MV-4-11 (cell line): ENCODE measurements around the gene ADGRA3.

Experiments
- DNase-seq: peaks from one replicate; lab custom pipeline; 2025; lab: John Stamatoyannopoulos, UW

Gene ADGRA3

DNA sequence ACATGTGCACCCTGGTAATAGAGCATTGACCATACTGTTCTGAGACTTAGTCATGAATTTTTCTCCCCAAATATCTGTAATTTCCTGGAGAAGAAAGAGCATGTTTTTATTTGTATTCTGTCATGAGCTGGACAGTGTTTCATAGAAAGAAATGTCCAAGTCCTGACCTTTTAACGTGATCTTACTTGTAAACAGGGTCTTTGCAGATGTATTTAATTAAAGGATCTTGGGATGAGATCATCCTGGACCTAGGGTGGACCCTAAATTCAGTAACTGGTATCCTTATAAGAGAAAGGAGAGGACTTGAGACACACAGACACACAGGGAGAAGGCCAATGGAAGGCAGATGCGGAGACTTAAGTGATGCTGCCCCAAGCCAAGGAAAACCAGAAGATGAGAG, 3.6 kb downstream of the ADGRA3 start:
- DNase-seq: no peak

DNA sequence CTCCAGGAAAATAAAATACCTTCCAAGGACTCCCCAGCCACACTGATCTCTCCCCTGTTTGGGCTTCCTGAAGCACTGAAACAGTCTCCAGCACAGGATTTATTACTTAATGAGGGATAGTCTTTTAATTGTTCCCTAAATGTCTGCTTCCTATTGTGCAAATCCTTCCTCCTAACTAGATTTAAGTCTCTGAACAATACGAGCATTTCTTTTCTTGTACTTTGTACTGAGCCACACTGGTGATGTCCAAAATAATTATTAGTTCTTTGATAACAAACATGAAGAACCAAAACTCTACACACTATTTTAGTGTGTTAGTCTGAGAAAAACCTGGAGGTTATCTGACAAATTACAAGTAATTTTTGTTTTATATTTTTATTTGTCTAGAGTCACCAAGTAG, 5.1 kb downstream of the ADGRA3 start:
- no peak for DNase-seq

DNA sequence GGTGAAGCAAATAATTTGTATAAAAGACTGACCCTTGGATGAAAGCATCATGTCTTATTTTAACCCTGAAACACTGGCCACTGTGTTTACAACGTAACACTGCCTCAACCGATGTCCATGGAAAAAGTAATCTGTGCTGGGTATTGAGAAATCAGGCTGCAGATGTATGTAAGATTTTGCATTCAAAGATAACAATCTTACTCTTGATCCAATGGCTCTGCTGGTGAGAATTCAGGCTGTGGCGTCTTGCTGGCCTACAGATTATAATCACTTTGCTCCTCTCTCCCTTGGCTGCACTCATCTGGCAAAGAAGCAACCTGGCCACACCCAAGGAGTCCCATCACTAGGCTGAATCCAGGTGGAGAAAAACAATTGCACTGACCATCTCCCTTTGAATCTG, 7.5 kb downstream of the ADGRA3 start:
- DNase-seq: no peak

DNA sequence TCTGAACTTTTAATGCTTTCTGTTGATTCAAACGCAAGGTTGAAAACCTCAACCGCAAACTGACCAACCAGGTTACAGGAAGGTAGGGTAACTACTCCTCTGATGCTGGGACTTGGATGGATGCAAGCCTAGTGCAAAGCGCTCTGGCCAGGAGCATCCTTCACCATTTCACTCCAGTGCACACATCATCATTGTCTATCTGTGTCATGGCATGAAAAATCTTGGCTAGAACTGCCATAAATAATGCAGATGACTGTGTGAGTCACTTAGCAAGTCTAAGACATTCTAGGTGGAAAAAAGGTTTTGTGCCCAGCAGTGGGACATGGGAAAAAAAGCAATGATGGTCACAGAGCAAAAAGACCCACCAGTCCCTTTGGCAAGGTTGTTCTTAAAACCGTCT, 10.9 kb downstream of the ADGRA3 start:
- no peak for DNase-seq

DNA sequence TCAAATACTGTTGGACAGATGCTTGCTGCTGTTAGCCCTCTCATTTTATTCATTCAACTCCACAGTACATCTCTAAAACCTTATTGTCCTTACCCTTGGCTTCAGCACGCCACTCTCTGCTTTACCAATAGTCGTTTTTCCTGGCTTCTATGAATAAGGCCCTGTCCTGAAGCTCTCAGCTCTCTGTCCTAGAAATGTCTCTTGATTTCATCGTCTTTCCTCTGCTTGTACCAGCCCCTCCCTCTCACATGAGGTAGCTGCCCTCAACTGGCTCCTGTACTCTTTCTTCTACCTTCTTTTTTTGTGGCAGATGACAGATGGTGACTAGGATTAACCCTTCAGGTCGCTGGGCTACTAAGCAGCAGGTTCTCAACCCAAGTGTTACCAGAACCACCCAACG, 11.4 kb downstream of the ADGRA3 start:
- no peak for DNase-seq

DNA sequence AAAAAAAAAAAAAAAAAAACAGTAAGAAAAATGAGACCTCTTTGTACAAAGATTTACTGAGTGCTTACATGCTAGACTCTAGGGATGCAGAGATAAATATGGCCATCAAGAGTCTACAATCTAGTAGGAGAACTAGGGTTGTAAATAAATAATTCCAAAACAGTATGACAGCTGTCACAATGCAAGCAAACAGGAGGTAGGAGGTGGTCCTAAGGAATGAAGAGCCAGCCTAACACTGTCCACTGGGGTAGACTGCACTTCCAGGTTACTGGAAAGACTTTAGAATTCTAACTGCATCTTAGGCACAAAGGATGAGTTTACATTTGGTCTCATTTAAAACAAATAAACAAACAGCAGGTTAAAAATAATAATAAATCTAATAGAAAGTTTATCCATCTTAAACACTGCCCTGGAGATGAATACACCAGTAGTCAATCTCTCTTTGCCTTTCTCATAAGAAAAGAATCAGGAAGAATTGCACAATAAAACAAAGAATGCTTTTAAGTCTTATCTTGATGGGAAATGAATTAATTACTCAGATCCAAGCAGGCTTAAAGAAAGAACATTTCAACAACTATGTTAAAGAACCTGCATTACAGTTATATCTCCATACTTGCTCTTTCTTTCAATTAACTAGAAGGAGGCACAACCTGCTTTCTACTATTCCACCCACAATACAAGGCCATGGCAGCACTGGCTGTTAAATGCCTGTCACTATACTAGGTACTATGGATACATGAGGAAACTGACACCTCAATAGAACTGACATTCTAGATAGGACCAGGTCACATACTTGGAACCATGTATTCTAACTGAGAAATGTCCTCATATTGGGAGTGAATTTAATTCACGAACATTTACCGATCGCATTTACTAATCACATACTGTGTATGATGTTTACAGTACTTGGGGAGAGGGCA, 12.7 kb downstream of the ADGRA3 start:
- no peak for DNase-seq

DNA sequence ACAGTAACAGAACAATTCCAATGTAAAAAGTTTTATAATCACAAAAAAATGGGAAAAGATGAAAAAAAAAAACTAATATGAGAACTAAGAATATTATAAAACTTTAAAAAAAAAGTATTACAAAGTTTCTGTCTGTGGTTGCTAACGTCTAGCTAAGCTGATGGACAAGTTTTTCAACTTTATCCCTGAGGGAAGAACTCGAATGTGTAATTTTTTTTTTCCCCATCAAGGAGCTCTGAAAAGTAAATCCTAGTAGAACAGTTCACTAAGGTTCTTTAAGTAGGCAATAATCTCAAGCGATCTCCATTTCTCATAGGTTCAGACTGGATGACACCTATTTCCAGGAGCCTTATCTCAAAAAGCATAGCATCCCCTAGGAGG, 14.2 kb downstream of the ADGRA3 start:
- DNase-seq: no peak

DNA sequence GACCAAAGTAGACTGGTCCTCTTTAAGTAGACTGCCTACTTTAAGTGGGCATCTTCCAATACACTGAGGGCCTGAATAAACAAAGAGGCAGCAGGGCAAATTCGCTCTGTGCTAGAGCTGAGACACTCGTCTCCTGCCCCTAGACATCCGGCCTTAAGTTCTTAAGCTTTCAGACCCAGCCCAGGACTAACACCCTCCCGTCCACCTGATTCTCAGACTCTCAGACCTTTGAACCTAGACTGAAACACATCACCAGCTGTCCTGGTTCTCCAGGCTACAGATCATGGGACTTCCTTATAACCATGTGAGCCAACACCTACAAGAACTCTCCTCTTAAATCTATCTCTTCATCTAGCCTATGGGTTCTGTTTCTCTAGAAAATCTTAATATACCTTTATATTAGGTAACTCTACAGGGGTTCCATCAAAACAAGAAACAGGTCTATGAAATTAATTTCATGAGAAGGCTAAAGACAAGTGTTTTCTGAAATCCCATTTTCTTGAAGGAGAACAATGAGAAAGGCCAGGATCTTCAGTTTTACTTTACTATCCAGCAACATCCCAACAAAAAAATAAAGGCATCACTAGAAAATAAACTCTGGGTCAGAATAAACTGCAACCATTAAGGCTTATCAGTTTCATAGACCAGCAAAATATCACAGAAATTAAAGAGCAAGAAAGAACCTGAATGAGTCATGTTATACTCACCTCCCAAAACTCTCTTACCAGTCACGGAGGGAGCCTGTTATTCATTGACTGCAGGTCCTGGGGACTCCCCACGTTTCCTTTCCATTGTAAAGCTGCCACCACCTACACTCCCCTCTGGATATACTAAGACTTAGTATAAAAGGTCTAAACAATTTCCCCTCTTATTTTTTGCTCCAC, 14.8 kb downstream of the ADGRA3 start:
- no peak for DNase-seq

DNA sequence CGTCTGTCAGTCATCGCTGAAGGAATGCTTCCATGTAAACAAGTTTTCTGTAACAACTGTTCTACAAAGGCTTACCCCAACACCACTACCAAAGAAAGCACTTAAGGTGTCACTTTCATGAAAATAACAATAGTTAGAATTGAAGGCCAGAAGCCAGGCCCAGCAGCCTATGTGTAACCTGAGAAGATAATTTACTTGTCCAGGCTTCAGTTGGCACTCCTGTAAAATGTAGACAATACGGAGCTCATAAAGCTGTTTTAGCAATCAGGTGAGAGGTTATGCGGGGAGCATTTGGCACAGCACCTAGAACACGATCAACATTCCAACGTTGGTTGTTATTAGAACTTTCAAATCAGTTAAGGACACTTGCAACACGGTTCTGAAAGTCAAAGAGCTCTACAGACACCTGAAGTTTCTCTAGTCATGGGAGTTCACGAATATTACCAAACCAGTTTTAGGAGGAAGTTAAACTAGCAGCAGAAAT, 15.7 kb downstream of the ADGRA3 start:
- DNase-seq: no peak

DNA sequence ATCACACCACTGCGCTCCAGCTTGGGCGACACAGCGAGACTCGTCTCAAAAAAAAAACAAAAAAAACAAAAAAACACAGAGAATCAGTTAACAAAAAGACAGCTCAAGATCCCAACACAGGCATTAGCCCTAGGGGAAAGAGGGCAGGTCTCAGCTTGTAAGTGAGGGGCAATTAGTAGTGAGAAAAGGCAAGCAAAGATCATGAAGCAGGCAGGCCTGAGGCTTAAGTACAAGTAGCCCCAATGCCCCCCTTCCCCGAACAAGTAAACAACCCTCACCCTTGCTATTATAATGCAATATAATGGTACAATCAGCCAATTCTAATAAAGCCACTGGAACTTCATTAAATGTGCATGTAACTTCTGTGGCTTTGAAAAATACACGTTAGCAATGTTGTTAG, 17.0 kb downstream of the ADGRA3 start:
- no peak for DNase-seq

DNA sequence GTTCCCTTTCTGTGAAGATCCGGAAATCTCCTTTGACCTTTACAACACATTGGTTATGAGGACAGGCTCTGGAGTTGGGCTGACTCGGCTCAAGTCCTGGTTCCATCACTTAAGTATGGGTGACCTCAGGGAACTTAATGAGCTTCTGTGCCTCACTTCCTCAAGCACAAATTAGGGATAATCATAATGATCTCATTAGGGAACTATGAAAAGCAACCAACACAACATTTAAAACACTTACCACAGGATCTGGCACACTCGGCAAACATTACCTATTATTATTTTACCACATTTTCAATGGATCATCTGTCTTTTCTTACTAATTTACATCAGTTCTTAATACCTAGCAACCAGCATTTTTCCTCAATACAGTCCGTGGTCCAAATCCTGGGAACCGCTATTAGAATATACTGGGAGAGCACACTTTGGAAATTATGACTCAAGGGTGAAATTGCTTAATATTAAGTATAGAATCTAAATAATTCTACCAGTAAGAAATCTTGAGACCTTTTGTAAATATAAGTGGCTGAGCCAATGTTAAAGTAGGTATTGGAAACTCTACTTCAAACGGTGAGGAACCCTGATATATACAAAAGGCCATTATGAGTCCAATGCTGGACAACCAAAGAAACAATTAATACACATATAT, 19.6 kb downstream of the ADGRA3 start:
- DNase-seq: no peak

DNA sequence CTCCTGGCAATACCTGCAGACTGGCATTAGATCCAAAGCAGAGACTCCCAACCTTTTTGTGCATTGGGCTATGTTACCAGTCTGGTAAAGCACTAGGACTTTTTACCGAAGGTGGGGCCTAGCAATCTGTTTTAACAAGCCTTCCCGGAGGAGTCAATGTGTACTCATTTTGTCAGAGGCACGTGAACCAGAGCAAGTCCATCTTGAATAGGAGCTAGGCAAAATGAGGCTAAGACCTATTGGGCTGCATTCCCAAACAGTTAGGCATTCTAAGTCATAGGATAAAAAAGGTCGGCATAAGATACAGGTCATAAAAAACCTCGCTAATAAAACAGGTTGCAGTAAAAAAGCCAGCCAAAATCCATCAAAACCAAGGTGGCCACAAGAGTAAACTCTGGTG, 22.3 kb downstream of the ADGRA3 start:
- DNase-seq: no peak

DNA sequence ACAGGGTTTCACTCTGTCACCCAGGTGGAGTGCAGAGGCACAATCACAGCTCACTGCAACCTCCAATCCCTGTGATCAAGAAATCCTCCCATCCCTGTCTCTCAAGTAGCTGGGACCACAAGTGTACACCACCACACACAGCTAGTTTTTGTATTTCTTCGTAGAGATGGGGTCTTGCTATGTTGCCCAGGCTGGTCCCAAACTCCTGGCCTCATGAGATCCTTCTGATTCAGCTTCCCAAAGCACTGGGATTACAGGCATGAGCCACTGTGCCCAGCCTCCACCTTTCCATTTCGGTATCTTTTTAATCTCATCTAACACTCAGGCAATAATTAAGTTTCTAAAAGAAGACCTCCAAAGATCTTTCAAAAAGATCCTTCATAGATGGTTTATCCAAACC, 22.9 kb downstream of the ADGRA3 start:
- no peak for DNase-seq

DNA sequence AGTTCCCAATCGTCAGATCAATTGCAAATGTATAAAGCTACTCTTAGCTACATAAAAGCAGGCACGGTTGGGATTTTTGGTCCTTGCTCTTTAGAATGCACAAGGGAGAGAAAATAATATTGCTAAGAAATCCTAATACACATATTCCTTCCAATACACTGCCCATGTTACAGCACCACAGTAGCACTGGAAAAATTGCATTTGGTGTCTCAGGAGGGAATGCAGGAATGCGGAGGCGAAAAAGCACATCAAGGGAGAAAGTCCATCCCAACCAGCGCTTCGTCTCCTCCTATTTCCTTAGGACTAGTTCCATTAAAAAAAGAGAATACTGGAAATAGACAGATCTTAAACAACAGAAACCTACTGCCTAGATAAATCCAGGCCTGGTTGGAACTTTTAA, 23.9 kb downstream of the ADGRA3 start:
- DNase-seq: no peak

DNA sequence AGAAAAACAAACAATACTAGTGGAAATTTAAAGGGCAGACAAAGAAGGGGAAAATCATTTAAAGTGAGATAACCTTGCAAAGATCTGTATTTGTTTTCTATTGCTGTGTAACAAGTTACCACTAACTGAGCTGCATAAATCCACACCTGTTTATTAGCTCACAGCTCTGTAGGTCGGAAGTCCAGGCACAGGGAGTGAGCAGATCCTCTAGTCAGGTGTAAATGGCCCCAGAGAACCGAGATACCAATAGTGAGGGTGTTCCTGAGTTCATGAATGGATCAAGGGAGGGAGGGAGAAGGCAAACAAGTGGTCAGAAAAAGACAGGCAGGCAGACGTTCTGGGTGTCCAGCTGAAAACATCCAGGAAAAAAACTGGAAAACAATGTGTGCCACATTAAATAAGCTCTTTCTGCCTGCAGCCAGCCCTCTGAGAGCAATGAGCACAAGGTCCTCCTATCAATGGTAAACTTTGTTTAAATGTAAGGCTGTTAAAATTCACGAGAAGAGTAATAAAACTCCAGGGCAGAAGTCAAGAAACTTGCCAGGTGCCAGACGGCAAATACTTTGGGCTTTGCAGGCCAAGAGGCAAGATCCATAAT, 25.0 kb downstream of the ADGRA3 start:
- DNase-seq: no peak

DNA sequence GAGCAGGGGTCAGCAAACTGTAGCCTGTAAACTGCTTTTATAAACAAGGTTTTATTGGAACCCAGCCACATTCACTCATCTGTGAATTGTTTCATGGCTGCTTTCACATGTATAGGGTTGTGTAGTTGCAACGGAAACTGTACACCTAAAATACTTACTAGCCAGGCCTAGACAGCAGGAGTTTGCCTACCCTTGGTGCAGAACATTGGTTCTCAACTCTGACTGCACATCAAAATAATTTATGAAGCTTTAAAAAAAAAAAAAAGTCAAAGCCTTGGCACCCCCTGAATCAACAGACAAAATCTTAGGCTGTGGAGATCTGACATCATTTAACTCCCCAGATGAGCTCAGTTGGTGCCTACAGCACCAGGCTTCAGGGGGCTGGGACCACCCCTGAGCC, 27.8 kb downstream of the ADGRA3 start:
- no peak for DNase-seq

DNA sequence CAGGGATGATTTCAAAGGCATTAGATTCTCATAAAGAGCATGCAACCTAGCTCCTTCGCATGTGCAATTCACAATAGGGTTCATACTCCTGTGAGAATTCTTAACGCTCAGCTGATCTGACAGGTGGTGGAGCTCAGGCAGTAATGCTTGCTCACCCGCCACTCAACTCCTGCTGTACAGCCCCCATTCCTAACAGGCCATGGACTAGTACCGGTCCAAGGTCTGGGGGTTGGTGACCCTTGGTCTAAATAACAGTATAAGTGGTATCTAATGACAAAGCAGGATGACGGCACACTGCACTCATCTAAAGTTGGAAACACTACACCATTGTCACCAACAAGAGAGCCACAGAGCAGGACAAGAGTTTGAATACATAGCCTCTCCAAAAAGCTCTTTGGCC, 28.5 kb downstream of the ADGRA3 start:
- DNase-seq: no peak

DNA sequence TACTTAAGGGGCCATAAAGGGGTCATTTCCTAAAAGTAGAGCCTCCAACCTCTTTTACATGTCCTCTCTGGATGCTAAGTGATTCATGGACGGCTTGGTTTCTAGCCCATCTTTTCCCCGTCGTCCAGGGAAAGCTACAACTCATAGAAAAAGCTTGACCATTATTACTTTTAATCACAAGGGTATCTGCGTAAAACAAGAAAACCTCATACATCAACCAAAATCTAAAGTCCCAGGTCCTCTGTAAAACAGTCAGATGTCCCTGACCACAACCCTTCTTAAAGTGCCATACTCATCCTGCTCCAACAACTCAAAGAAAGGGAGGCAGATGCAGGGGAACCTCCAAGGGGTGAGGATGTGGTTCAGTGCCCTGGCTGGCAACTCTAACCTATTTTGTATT, 29.6 kb downstream of the ADGRA3 start:
- DNase-seq: no peak

DNA sequence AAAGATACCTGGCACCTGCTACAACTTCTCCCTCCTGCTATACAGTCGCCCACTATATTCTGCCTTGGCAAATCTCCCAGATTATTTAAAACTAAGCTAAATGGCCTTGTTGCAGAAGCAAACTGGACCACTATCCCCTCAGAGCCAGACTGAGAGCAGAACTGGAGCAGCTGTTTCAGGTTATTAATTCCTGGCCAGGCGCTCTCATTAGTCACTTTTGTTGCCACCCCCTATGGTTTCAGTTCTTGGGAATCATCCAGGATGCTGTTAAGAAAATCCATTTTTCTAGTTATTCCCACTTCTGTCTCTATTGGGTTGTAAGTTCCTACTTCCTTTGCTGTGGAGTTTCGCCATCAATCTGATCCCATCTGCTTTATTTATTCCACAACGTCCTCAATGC, 30.1 kb downstream of the ADGRA3 start:
- no peak for DNase-seq

DNA sequence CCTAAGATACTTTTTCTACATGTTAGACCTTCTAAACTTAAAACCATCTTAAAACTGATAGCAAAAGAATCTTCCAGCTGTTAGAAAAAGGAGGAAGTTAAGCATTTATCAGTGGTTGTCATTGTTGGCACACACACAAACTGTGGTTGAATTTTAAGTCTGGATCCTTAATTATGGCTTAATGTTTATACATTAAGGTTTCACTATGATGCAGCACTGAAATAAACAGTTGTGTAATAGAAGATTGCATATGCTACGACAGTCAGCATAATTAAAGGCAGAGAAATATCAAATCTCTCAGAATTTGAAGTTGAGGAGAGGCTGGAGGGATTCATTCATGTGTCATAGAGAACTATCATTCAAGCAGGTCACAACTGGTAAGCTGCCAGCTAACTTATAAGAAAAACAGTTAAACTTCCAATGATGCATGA, 32.3 kb downstream of the ADGRA3 start:
- peak; percentile 97 for DNase-seq

DNA sequence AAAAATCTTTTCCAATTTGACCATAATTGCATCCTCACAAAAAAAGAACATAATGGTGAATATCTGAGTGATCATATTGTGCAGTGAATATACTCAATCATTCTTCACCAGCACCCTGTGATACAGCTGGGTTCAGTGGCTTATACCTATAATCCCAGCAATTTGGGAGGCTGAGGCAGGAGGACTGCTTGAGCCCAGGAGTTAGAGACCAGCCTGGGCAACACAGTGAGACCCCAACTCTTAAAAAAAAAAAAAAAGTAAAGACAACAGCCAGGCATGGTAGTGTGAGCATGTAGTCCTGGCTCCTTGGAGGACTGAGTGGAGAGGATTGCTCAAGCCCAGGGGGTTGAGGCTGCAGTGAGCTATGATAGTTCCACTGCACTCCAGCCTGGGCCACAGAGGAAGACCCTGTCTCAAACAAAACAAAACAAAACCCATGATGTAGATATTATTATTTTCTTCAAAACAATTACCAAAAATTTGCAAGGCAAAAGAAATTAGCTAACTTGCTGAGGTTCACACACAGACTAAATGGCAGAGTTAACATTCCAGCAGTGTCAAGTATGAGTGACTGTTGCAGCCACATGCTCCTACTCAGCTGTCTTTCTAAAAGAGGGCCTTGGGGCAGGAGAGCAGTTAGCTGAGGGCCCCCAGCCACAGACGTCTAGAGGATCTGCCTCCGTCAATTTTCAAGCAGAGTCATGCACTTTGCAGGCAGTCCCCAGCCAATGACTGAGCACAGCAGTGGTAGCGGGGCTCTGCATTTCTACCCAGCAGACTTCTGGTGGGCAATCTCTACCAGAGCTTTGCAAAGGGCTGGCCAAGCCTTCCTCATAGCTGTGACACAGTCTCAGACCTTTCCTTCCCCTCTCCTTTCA, 33.4 kb downstream of the ADGRA3 start:
- DNase-seq: peak; percentile 20
